Ovary (tissue), 3 donors: Measurements from ENCODE around the gene KIAA1755.

Experiments
- CTCF ChIP-seq, 3 donors: fragments of 450-650 bp in 2 of 3; fragments of 200-600 bp in 1 of 3; IDR thresholded peaks; one replicate each; pipeline versions ENCODE4 v1.5.1 to v1.8.0; 2016 to 2022; ENCODE audit warnings: antibody characterized with exemption in 3 of 3, mild to moderate bottlenecking in 1 of 3
- POLR2A ChIP-seq: fragments of 450-650 bp; IDR thresholded peaks from one replicate; pipeline ENCODE4 v1.6.1; 2017; ENCODE audit warnings: antibody characterized with exemption, mild to moderate bottlenecking, moderate library complexity
- donor health status: DM: no; HTN: no; CAD: no.

GRCh38 chr20:38202153-38202981 lies 58.2 kb downstream of the KIAA1755 start:
- TF ChIP-seq POLR2A, result no peak
- TF ChIP-seq CTCF (IDR thresholded peaks at IDR 0.05), result no peak
